Stomach (tissue), 4 donors: Measurements from ENCODE around the gene ATP2B3.

ENCODE experiments used
- CTCF ChIP-seq, 7 experiments: fragments of 450-650 bp in 4 of 7; fragments of 200-600 bp in 3 of 7; sonication (generic) in 3 of 7; IDR thresholded peaks; one replicate each; pipeline ENCODE4 v1.5.1; 2016 to 2019; ENCODE audit warnings: antibody characterized with exemption in 7 of 7, control low read depth in 2 of 7, mild to moderate bottlenecking in 1 of 7
- POLR2A ChIP-seq, 4 donors: fragments of 450-650 bp; IDR thresholded peaks; one replicate each; pipeline ENCODE4 v1.6.1; 2016; ENCODE audit warnings: antibody characterized with exemption in 4 of 4, control low read depth in 2 of 4, mild to moderate bottlenecking in 1 of 4, moderate library complexity in 1 of 4
- POLR2AphosphoS5 ChIP-seq, 3 donors: sonication (generic); formaldehyde crosslinking; IDR thresholded peaks; one replicate each; pipeline ENCODE4 v1.6.1; 2016; ENCODE audit warnings: antibody characterized with exemption in 3 of 3

- TF ChIP-seq CTCF (IDR thresholded peaks at IDR 0.05) = no peak
- no peak for TF ChIP-seq POLR2A (IDR thresholded peaks at IDR 0.05)
- no peak for TF ChIP-seq POLR2AphosphoS5 (IDR thresholded peaks at IDR 0.05)
Observed at GRCh38 chrX:153533091-153533490, 15.6 kb downstream of the ATP2B3 start.
